Fibroblast of lung (primary cell): ENCODE results near the gene PIAS1.

Source experiments
- CTCF ChIP-seq, 2 donors: IDR thresholded peaks in 1 of 2; conservative IDR thresholded peaks in 1 of 2; 1 replicate in 1 of 2; 2 replicates in 1 of 2; pipeline ENCODE4 v1.5.1; 2011 to 2012; ENCODE audit warnings: low read length in 2 of 2, control low read depth in 1 of 2, inconsistent platforms in 1 of 2, low read depth in 1 of 2, mild to moderate bottlenecking in 1 of 2
- EZH2 ChIP-seq: IDR thresholded peaks from 2 replicates; pipeline ENCODE4 v1.5.1; 2012; ENCODE audit warnings: low read length, control low read depth, mild to moderate bottlenecking; ENCODE audit errors: missing control alignments

- TF ChIP-seq EZH2 (no peak), CTCF (conservative IDR thresholded peaks at IDR 0.05 in 1 of 2, IDR thresholded peaks at IDR 0.05 in 1 of 2; ENCODE audit: low read depth in 1 of 2, low read length in 2 of 2) (no peak)
These were observed 2.2 kb upstream of the PIAS1 start for GRCh38 chr15:68051907-68052306.
